HepG2 (cell line): ENCODE results near the gene URI1. TPM values are rescaled to one million over a fixed set of nuclear protein-coding genes. Genes with fewer than 3 reads are reported as not detected.

Experiments used
- ATAC-seq: fragments of 200-7000 bp; cut with Tn5 transposase; 3 replicates; pipeline ENCODE4 v1.9.1; 2020; ENCODE audit warnings: mild to moderate bottlenecking, moderate library complexity
- BruUV-seq: library from RNA; stranded (reverse); fragments of 400-500 nt; replicated peaks from 2 replicates; lab custom pipeline; 2021; lab: Mats Ljungman, UMichigan
- CTCF ChIA-PET: fragments of 300-600 bp; formaldehyde crosslinking; extraction: SDS; loops from one replicate; lab custom pipeline; 2021; ENCODE audit warnings: low total read pairs, inconsistent platforms, low intra/inter-chr PET ratio; lab: Yijun Ruan, JAX
- POLR2A ChIA-PET: fragments of 350-600 bp; sonication (Branson Sonifier 250); formaldehyde crosslinking; loops from one replicate; lab custom pipeline; 2020; ENCODE audit warnings: antibody characterized with exemption, inconsistent platforms; lab: Yijun Ruan, JAX
- DNase-seq: peaks from one replicate; pipeline ENCODE4 v3.0.0-alpha.2; 2015; ENCODE audit warnings: low spot score
- FAIRE-seq: peaks from 3 replicates; lab custom pipeline; 2011; peaks lifted over from hg19 to GRCh38; lab: Jason Lieb, UNC
- H2AFZ ChIP-seq: one replicate; pipeline ENCODE4 v1.6.1; 2011; ENCODE audit warnings: low read length, inconsistent platforms
- H3K27ac ChIP-seq: fragments of 300-600 bp; 3 replicates; pipeline ENCODE4 v1.8.0; 2011; ENCODE audit warnings: mixed run types, mild to moderate bottlenecking, mixed read lengths, low read length, inconsistent platforms; ENCODE audit not compliant: insufficient read depth; ENCODE audit errors: extremely low read length
- H3K27me3 ChIP-seq, 2 experiments: fragments of 200-600 bp in 1 of 2; 2 replicates in 1 of 2; 3 replicates in 1 of 2; pipeline versions ENCODE4 v1.6.0 to v1.8.0; 2011; ENCODE audit warnings: low read length in 2 of 2, mild to moderate bottlenecking in 2 of 2, moderate library complexity in 2 of 2, inconsistent platforms in 1 of 2; ENCODE audit not compliant: insufficient read depth in 2 of 2, control insufficient read depth in 1 of 2
- H3K36me3 ChIP-seq, 2 experiments: fragments of 200-600 bp in 1 of 2; replicated peaks in 1 of 2; 2 replicates in 1 of 2; 3 replicates in 1 of 2; pipeline versions ENCODE4 v1.5.1 to v1.8.0; 2011; ENCODE audit warnings: low read length in 2 of 2, inconsistent platforms in 1 of 2; ENCODE audit not compliant: insufficient read depth in 2 of 2, control insufficient read depth in 1 of 2
- H3K4me1 ChIP-seq: 2 replicates; pipeline ENCODE4 v1.5.1; 2012; ENCODE audit warnings: low read length, inconsistent platforms; ENCODE audit not compliant: insufficient read depth
- H3K4me2 ChIP-seq: 2 replicates; pipeline ENCODE4 v1.6.0; 2011; ENCODE audit warnings: low read depth, low read length, inconsistent platforms
- H3K4me3 ChIP-seq, 3 experiments: fragments of 200-600 bp in 1 of 3; sonication (generic), shearing (Covaris generic) in 1 of 3; replicated peaks in 1 of 3; 2 replicates each; pipeline ENCODE4 v1.5.1; 2011 to 2016; ENCODE audit warnings: low read length in 3 of 3, inconsistent platforms in 2 of 3, low read depth in 2 of 3, mild to moderate bottlenecking in 2 of 3, control low read depth in 1 of 3, mixed read lengths in 1 of 3; ENCODE audit not compliant: insufficient read depth in 1 of 3
- H3K79me2 ChIP-seq: one replicate; pipeline ENCODE4 v1.6.1; 2011; ENCODE audit warnings: low read length, inconsistent platforms; ENCODE audit not compliant: insufficient read depth
- H3K9ac ChIP-seq: 2 replicates; pipeline ENCODE4 v1.6.0; 2011; ENCODE audit warnings: mild to moderate bottlenecking, low read depth, low read length, inconsistent platforms; ENCODE audit not compliant: insufficient read depth
- H3K9me3 ChIP-seq: 2 replicates; pipeline ENCODE4 v1.5.1; 2012; ENCODE audit warnings: mild to moderate bottlenecking, low read length
- H4K20me1 ChIP-seq: 2 replicates; pipeline ENCODE4 v1.6.0; 2011; ENCODE audit warnings: inconsistent platforms, mild to moderate bottlenecking, low read length, moderate library complexity; ENCODE audit not compliant: insufficient read depth
- SATB2 ChIP-seq: sonication (generic); formaldehyde crosslinking; IDR thresholded peaks from 2 replicates; pipeline ENCODE4 v1.5.0; 2020; ENCODE audit warnings: missing genetic modification reagents
- SIX1 ChIP-seq: sonication (generic); formaldehyde crosslinking; IDR thresholded peaks from 2 replicates; pipeline ENCODE4 v1.4.0; 2020; ENCODE audit warnings: missing genetic modification reagents, borderline replicate concordance
- TCF12 ChIP-seq, 2 experiments: fragments of 450-650 bp in 1 of 2; sonication (generic) in 1 of 2; formaldehyde crosslinking in 1 of 2; IDR thresholded peaks; 2 replicates each; pipeline versions ENCODE4 v1.6.1 to v1.8.0; 2017 to 2022; ENCODE audit warnings: antibody characterized with exemption in 1 of 2, mild to moderate bottlenecking in 1 of 2, missing genetic modification reagents in 1 of 2, moderate library complexity in 1 of 2
- ZMYM2 ChIP-seq: sonication (generic); formaldehyde crosslinking; IDR thresholded peaks from 2 replicates; pipeline ENCODE4 v1.8.0; 2022; ENCODE audit warnings: mild to moderate bottlenecking, missing genetic modification reagents
- ZMYM4 ChIP-seq: sonication (generic); formaldehyde crosslinking; IDR thresholded peaks from 2 replicates; pipeline ENCODE4 v1.8.1; 2023; ENCODE audit warnings: mild to moderate bottlenecking, missing genetic modification reagents
- ZNF407 ChIP-seq: sonication (generic); formaldehyde crosslinking; IDR thresholded peaks from one replicate; pipeline ENCODE4 v1.5.1; 2020; ENCODE audit warnings: mild to moderate bottlenecking, missing genetic modification reagents; ENCODE audit errors: not compliant biosample characterization
- WGBS: methylation state at CpG from one replicate; pipeline ENCODE4 v1.1.6; 2017; ENCODE audit warnings: low lambda C conversion rate; 5-methylcytosine and 5-hydroxymethylcytosine counted together
- in situ Hi-C: cut with HindIII; loops from 2 replicates; pipeline ENCODE4 v1.10.0; 2017; ENCODE audit warnings: low pct_unique_long_range_greater_than_20kb; ENCODE audit not compliant: extremely low pct_ligation_motif_present
- intact Hi-C: fragments of 100-400 bp; cut with micrococcal nuclease; formaldehyde crosslinking; loops from one replicate; pipeline ENCODE4 v1.10.0; 2022; ENCODE audit not compliant: unreplicated experiment
- polyA plus RNA-seq, 8 experiments: library from polyadenylated mRNA; depleted of rRNA in 3 of 8; stranded (reverse) in 7 of 8; unstranded in 1 of 8; fragments of >200 nt; fragmentation: Illumina TruSeq in 4 of 8; extraction: Trizol in 4 of 8; gene quantifications; 2 replicates each; pipeline versions ENCODE4 v1.2.1 to v1.2.3, GENCODE V29; 2011 to 2016; ENCODE audit warnings: low read depth in 4 of 8, missing spikeins in 1 of 8, mixed read lengths in 1 of 8; ENCODE audit not compliant: insufficient read depth in 1 of 8
- total RNA-seq, 5 experiments: library from RNA; depleted of rRNA; stranded (reverse); fragments of >200 nt; fragmentation: Illumina TruSeq; extraction: Trizol; gene quantifications; 2 replicates each; pipeline ENCODE4 v1.2.3, GENCODE V29; 2016; ENCODE audit warnings: low read depth in 1 of 5

The URI1 gene
- total and polyA plus RNA-seq, 2 of the 13 experiments (the other 11 are each of a cell fraction or from before 2014, with no cell fraction given), result 43.6 to 67.9 TPM

GRCh38 chr19:30014770-30015169, 72.7 kb downstream of the URI1 start:
- POLR2A ChIA-PET, result no interaction called here
- intact Hi-C loops (no loop called here), in situ Hi-C loops (no loop called here)
- H3K79me2 ChIP-seq, result no peaks in the 10 kb centered on the region
- BruUV-seq, result no TSS peak
- DNase-seq (no peak), FAIRE-seq (no peak), ATAC-seq (no peak)
- H4K20me1 ChIP-seq, result no peaks in the 10 kb centered on the region
- TF ChIP-seq ZMYM4 (CRISPR knock-in tag) (no peak), SIX1 (CRISPR knock-in tag) (no peak), TCF12 (IDR thresholded peaks at IDR 0.05) (no peak), TCF12 (CRISPR knock-in tag; IDR thresholded peaks at IDR 0.05) (no peak), ZNF407 (CRISPR knock-in tag) (no peak), ZMYM2 (CRISPR knock-in tag) (no peak), SATB2 (no peak)
- H2AFZ ChIP-seq, result no peak overlapping the region
- H3K4me1 ChIP-seq, result no peaks in the 10 kb centered on the region
- H3K27ac ChIP-seq, result no peak overlapping the region
- H3K9me3 ChIP-seq, result no peaks in the 10 kb centered on the region
- WGBS, result 96% methylated on average over 3 of the region's 3 CpGs
- no peak overlapping the region for H3K9ac ChIP-seq
- H3K36me3 ChIP-seq, result peaks cover 3 to 39% of the 10 kb centered on the region in 2 experiments
- H3K4me3 ChIP-seq, result no peak overlapping the region
- H3K4me2 ChIP-seq, result no peak overlapping the region
- no peaks in the 10 kb centered on the region for H3K27me3 ChIP-seq
- CTCF ChIA-PET, result no interaction called here
